Activated CD8-positive, alpha-beta T cell treated with anti-CD3 and anti-CD28 coated beads for 36 hours (primary cell): ENCODE results near the gene SIK3. TPM values are rescaled to one million over a fixed set of nuclear protein-coding genes. Genes with fewer than 3 reads are reported as not detected.
"Not testable (repeated sequence)": the region's sequence is repeated elsewhere in the genome, so short reads cannot be mapped to it uniquely, and the experiment has no call there.

ENCODE experiments used
- ATAC-seq: fragments of 200-7000 bp; cut with Tn5 transposase; one replicate; pipeline ENCODE4 v1.10.0; 2021; ENCODE audit warnings: mild to moderate bottlenecking, moderate library complexity
- CTCF ChIA-PET: fragments of 350-600 bp; sonication (Branson Sonifier 250); formaldehyde crosslinking; loops from one replicate; lab custom pipeline; 2021; ENCODE audit warnings: antibody characterized with exemption; lab: Charles Lee
- POLR2A ChIA-PET: fragments of 350-600 bp; sonication (Branson Sonifier 250); formaldehyde crosslinking; loops from one replicate; lab custom pipeline; 2021; ENCODE audit warnings: antibody characterized with exemption; lab: Charles Lee
- DNase-seq: peaks from one replicate; pipeline ENCODE4 v3.0.0-alpha.2; 2020
- H3K27ac Mint-ChIP-seq: one replicate; pipeline ENCODE4 v1.8.0; 2021; ENCODE audit warnings: mild to moderate bottlenecking, mixed read lengths
- H3K27me3 Mint-ChIP-seq: one replicate; pipeline ENCODE4 v1.8.0; 2021; ENCODE audit warnings: mixed read lengths
- H3K36me3 Mint-ChIP-seq: one replicate; pipeline ENCODE4 v1.8.0; 2021; ENCODE audit warnings: low read depth, mixed read lengths
- H3K4me1 Mint-ChIP-seq: one replicate; pipeline ENCODE4 v1.8.0; 2021; ENCODE audit warnings: low read depth, mixed read lengths
- H3K4me3 Mint-ChIP-seq: one replicate; pipeline ENCODE4 v1.8.0; 2021; ENCODE audit warnings: mild to moderate bottlenecking, moderate library complexity, mixed read lengths
- H3K9me3 Mint-ChIP-seq: one replicate; pipeline ENCODE4 v1.8.0; 2021; ENCODE audit warnings: mixed read lengths
- CTCF ChIP-seq: fragments of 200-600 bp; IDR thresholded peaks from one replicate; pipeline ENCODE4 v1.8.0; 2022; ENCODE audit warnings: antibody characterized with exemption, mild to moderate bottlenecking
- intact Hi-C: fragments of 100-400 bp; cut with micrococcal nuclease; formaldehyde crosslinking; loops from one replicate; pipeline ENCODE4 v1.10.0; 2022
- total RNA-seq, 2 experiments: library from RNA; stranded (reverse); gene quantifications; one replicate each; pipeline ENCODE4 v1.2.3, GENCODE V29; 2021

The SIK3 gene
- total RNA-seq, 2 experiments from 2014 or later, result 18.7 to 24.1 TPM

- ChIA-PET CTCF (interaction anchor here (0.6 kb wide), 1 partner anchor 87 kb away, joined by 3 read pairs; no protein-coding TSS in a partner anchor), POLR2A (no interaction called here)
- H3K4me3 Mint-ChIP-seq, result no peak overlapping the region
- intact Hi-C loops, result loop anchor here (5.0 kb wide), 1 partner anchor 76 kb away; no protein-coding TSS in a partner anchor
- DNase-seq (no peak), ATAC-seq (no peak)
- H3K9me3 Mint-ChIP-seq, result no peaks in the 10 kb centered on the region
- peaks cover 3% of the 10 kb centered on the region for H3K4me1 Mint-ChIP-seq
- H3K27me3 Mint-ChIP-seq, result no peaks in the 10 kb centered on the region
- no peak overlapping the region for H3K27ac Mint-ChIP-seq
- TF ChIP-seq CTCF, result no peak
- no peaks in the 10 kb centered on the region for H3K36me3 Mint-ChIP-seq
These were observed 32.7 kb upstream of the SIK3 start for GRCh38 chr11:117130879-117131278.

DNA sequence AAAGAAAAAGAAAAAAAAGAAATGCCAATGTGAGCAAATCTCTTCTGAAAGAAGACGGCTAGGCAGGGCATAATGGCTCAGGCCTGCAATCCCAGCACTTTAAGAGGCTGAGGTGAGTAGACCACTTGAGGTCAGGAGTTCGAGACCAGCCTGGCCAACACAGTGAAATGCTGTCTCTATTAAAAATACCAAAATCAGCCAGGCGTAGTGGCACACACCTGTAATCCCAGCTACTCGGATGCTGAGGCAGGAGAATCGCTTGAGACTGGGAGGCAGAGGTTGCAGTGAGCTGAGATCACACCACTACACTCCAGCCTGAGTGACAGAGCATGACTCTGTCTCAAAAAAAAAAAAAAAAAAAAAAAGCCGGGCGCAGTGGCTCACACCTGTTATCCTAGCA lies 32.2 kb upstream of the SIK3 start:
- not testable (repeated sequence) for DNase-seq, ATAC-seq

GRCh38 chr11:117128289-117128688 lies 30.1 kb upstream of the SIK3 start:
- no peak overlapping the region for H3K4me3 Mint-ChIP-seq
- H3K27me3 Mint-ChIP-seq, result no peaks in the 10 kb centered on the region
- ATAC-seq (no peak), DNase-seq (no peak)
- POLR2A ChIA-PET, result interaction anchor here (0.6 to 1.0 kb wide), 2 partner anchors 132 to 1894 kb away, joined by 3 to 4 read pairs; no protein-coding TSS in a partner anchor
- CTCF ChIA-PET, result interaction anchor here (0.6 to 2.2 kb wide), 4 partner anchors 22 to 338 kb away, joined by 3 to 5 read pairs (median 4); no protein-coding TSS in a partner anchor
- H3K9me3 Mint-ChIP-seq, result no peaks in the 10 kb centered on the region
- TF ChIP-seq CTCF, result no peak
- H3K4me1 Mint-ChIP-seq, result peaks cover 3% of the 10 kb centered on the region
- H3K27ac Mint-ChIP-seq, result no peak overlapping the region
- no peaks in the 10 kb centered on the region for H3K36me3 Mint-ChIP-seq
- intact Hi-C loops, result no loop called here

More for the DNA sequence above, 32.2 kb upstream of the SIK3 start:
- H3K4me3 Mint-ChIP-seq, H3K9me3 Mint-ChIP-seq, H3K4me1 Mint-ChIP-seq, H3K36me3 Mint-ChIP-seq, H3K27ac Mint-ChIP-seq, POLR2A ChIA-PET, H3K27me3 Mint-ChIP-seq: not testable (repeated sequence)
- CTCF ChIA-PET, result interaction anchor here (0.6 kb wide), 1 partner anchor 88 kb away, joined by 3 read pairs; no protein-coding TSS in a partner anchor
- intact Hi-C loops, result loop anchor here (5.0 kb wide), 1 partner anchor 77 kb away; no protein-coding TSS in a partner anchor

- Mint-ChIP-seq H3K4me3 (no peak overlapping the region), H3K36me3 (no peaks in the 10 kb centered on the region), H3K27me3 (no peaks in the 10 kb centered on the region), H3K4me1 (no peaks in the 10 kb centered on the region), H3K27ac (no peak overlapping the region), H3K9me3 (no peaks in the 10 kb centered on the region)
- POLR2A ChIA-PET, result interaction anchor here (0.6 kb wide), 1 partner anchor 1895 kb away, joined by 4 read pairs; no protein-coding TSS in a partner anchor
- no peak for ATAC-seq
- CTCF ChIA-PET, result interaction anchor here (1.5 to 2.2 kb wide), 3 partner anchors 21 to 336 kb away, joined by 4 to 6 read pairs (median 5); partner anchors contain the start of gene APOA5
- DNase-seq, result no peak
- no peak for TF ChIP-seq CTCF
- intact Hi-C loops, result no loop called here
These were observed 29.1 kb upstream of the SIK3 start for GRCh38 chr11:117127171-117127901.

DNA sequence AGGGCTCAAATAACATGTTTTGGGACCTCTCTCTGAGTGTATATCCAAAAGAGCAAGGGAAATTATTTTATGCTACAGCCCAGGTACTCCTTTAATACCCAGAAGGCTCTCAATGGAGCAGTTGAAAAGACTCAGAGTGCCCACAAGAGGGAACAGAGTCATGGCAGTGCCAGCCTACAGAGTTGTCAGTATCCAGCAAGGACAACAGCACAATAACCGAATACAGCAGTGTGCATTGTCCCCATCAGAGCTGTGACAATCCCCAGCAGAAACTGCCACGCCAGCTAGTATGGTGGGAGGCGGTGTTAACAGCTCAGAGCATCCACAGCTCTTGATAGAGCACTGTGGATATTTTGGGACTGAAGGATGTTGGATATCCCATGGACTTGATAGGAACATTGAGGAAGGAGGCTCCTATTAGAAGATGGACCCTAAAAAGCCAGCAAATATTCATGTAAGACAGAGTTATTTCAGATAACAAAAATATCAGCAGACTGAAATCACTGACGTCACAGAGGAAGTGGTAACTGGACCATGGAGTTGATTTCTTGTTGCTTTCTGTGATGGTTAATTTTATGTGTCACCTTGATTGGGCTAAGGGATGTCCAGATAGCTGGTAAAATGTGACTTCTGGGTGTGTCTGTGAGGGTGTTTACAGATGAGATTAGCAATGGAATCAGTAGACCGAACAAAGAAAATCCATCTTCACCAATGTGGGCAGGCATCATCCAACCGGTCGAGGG lies 28.2 kb upstream of the SIK3 start:
- no peak overlapping the region for H3K27ac Mint-ChIP-seq
- TF ChIP-seq CTCF, result no peak
- ATAC-seq (no peak), DNase-seq (no peak)
- intact Hi-C loops, result no loop called here
- CTCF ChIA-PET, result interaction anchor here (1.5 to 2.2 kb wide), 3 partner anchors 20 to 335 kb away, joined by 4 to 6 read pairs (median 5); partner anchors contain the start of gene APOA5
- H3K9me3 Mint-ChIP-seq, result no peaks in the 10 kb centered on the region
- POLR2A ChIA-PET, result no interaction called here
- H3K4me3 Mint-ChIP-seq, result no peak overlapping the region
- no peaks in the 10 kb centered on the region for H3K27me3 Mint-ChIP-seq
- no peaks in the 10 kb centered on the region for H3K36me3 Mint-ChIP-seq
- no peaks in the 10 kb centered on the region for H3K4me1 Mint-ChIP-seq
